ENCODE results near the gene ETV6. TPM values are rescaled to one million over a fixed set of nuclear protein-coding genes. Genes with fewer than 3 reads are reported as not detected.

ETV6 gene
- total RNA-seq, 1 donor from 2014 or later, result 16.1 TPM

DNA sequence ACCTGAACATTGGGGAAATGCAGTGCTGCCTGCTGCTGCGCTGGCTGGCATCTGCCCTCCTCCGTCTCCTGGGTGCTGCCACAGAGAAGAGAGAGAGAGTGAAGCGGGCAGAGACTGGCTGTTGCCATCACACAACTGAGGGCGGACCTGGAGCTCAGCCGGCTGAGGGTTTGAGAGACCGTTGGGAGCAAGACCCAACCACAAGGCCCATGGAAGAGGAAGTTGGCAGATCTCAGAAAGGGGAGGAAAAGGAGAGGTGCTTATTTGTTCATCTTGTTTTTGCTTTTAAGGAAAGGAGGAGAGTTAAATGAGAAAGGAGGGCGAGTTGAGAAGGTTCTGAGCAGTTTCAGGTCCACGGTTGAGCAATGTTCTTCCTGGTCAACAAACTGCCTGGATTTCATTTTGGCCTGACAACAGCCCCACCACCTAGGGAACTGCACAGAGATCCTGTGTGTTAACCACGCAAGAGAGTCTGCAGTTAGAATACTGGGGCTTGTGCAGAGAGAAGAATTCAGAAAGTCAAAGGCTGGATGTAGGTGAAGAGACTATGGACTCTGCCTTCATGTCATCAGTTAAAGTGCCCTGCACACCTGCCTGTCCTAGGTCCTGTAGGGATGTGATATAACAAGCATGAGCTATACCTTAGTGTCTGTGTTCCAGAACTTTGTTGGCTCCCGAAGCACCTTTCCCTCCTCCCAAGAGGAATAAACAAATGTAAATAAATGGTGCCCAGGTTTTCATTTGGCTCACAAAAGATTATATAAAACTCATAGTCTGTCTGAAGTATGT is 124.6 kb downstream of the ETV6 start:
- DNase-seq (no peak), ATAC-seq (ENCODE audit: poor library complexity) (peak; percentile 19)
- intact Hi-C loops (cut with DNase I), result no loop called here

DNA sequence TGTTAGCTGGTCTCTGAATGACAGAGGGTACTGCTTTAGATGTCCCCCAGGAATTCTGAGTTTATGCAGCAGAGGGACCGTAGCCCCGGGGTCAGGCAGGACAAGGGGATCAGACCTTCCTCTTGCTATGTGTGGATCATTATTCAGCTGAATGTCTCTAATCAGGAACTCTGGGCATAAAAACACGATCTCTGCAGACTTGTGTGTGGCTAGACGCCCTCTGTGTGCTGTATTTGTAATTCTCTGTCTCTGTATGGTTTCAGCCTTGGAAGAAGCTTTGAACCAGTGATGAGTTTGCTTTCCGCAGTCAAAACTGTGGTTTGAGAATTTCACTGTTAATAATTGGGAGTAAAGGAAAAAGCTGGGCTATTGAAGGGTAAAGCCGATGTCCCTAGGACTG is 125.3 kb downstream of the ETV6 start:
- ATAC-seq (ENCODE audit: poor library complexity) (no peak), DNase-seq (no peak)
- intact Hi-C loops (cut with DNase I), result no loop called here

DNA sequence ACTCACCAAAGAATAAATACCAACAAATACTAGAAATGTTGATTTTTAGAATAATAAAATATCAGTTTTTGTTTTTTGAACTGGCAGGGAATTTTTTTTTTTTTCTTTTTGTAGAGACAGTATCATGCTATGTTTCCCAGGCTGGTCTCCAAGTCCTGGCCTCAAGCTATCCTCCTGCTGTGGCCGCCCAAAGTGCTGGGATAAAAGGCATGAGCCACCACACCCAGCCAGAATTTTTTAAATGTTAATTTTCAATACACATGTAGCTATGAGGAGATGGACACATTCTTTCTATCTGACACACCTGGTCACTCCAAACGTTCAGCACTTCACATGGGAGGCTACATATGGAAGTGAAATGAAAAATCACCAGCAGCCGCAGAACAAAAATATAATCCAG is 126.8 kb downstream of the ETV6 start:
- DNase-seq (no peak), ATAC-seq (ENCODE audit: poor library complexity) (no peak)
- intact Hi-C loops (cut with DNase I), result no loop called here

DNA sequence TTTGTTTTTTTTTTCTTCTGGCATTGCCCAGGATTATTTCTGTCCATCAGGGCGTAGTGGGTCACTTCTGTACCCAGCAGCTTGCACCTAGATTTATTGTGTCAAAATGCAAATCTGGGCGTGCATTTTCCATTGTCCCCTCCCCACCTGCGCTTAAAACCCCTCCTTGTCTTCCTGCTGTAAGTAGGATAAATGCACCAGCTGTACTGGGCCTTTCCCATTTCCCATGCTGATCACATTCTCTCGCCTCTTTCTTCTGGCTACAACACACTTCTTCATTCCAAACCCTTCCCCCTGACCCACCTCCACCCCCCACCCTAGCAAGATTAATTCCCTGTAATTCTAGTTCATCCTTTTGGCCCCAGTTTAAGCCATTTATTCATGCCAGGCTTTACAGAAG is 128.0 kb downstream of the ETV6 start:
- DNase-seq (no peak), ATAC-seq (ENCODE audit: poor library complexity) (no peak)
- intact Hi-C loops (cut with DNase I), result no loop called here

DNA sequence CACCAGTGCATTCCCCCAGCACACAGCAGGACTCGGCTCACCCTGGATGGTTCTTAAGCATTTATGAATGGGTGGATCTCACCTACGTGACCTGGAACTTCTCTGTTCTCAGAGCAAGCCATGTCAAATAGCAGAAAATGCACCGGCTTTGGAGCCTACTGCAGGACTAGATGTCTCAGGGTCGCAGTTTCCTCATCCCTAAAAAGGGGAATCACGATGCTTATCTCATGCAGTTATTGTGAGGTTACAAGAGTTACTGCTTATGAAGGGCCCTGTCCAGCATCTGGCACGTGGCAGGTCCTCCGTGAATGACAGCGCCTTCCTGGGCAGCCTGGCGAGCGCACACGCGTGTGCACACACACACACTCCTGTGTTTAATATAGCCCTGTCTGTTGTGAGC is 128.5 kb downstream of the ETV6 start:
- ATAC-seq (ENCODE audit: poor library complexity) (no peak), DNase-seq (no peak)
- intact Hi-C loops (cut with DNase I), result no loop called here

DNA sequence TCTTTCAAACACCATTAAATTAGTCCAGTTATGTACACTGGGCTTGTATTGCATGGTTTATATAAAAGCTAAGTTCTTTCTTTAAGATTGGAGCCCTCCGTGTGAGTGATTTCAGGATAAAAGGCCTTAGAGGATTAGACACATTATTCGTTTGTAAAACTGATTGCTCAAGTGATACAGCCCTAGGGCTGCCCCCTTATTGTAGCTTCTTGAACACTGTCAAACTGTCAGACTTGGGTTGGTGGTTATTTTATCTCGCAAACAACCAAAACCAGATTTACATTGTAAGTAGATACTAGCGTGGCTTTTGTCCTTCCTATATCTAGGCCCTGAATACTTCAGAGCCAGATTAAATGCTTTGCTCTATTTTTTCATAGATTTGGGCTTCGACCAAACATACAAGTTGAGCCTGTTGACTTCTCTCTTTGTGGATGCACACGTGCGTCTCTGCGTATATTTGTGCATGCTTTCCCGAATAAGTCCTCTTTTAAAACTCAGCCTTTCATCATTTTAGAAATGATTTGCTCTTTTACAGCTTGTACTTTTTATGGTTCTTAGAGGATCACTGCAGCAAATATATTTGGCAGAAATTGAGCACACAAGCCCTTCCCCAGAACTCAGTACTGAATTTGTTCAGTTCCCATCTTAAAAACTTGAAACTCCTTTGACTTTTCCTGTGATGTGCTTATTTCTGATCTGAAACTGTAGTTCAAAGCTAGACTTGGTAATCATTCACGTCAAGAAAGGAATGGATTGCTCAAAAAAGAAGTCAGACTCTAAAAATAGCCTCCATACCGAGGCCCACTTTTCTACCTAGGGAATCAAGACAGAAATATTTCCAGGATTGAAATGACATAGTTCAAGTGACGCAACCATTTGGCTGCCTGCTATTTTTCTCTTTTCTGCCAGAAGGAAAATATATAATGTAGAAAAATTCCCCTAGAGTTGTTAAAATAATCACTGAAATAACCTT is 129.5 kb downstream of the ETV6 start:
- intact Hi-C loops (cut with DNase I), result no loop called here
- DNase-seq, result no peak
- peak; percentile 54 for ATAC-seq (ENCODE audit: poor library complexity)

DNA sequence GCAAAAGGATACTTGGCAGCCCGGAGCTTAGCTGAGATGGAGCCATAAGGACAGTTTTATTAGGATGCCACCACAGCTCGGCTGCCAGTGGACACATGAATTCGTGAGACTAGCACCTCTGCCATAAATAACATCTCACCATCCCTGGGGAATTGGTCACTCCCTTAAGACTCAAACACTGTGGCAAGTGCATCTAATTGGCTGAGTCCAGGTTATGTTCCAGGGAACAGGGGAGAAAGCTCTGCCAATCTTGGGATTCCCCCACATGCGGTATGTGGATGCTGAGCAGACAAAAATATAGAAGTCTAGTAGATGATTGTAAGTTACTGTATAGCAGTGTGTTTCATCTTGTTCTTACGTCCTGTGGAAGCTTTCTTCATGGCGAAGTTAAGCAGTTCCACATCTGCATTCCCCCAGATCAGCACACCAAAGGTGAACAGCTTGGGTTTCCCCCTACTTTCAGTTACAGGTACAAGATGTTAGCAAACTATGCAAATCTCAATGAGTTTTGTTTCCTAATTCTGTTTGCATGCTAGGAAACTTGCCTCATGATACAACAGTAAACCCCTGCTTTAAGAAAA is 131.1 kb downstream of the ETV6 start:
- DNase-seq (no peak), ATAC-seq (ENCODE audit: poor library complexity) (no peak)
- intact Hi-C loops (cut with DNase I), result no loop called here

DNA sequence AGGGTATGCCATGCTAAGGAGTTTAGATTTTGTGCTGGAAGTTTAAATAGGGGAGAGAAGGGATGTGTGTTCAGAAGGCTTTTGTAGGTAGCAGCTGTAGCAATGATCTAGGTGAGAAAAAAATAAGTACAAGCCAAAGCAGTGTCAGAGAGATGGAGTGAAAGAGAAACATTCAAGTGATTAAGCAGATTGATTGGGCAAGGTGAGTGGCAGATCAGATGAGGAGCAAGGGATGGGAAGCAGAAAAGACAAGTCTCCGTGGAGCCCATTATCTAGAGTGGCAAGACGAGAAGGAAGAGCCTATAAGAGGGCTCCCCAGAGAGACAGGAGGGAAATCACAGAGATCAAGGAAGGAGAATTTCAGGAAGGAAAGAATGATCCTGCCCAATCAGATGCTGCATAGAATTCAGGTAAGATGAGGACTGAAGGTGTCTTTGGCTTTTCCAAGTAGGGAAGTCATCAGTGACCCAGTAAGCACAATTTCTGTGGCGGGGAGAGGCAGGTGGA is 133.5 kb downstream of the ETV6 start:
- intact Hi-C loops (cut with DNase I), result no loop called here
- DNase-seq (no peak), ATAC-seq (ENCODE audit: poor library complexity) (no peak)

DNA sequence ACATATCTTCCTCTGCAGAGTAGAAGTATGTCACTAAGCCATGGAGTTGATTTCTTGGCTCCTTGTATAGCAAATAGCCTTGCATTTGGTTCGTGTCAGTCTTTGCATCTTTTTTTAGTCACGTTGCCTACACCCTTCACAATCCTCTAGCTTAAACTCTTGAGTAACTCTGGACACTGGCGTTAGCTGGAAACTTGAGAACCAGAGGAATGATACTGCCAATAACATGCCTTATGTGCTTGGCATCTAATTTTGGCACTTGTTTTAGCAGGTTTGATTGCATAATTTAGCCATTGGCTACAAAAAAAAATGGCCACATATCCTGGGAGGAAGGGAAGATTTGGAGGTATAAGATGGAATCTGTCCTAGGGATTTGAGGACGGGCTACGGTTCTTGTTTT is 136.2 kb downstream of the ETV6 start:
- ATAC-seq (ENCODE audit: poor library complexity) (peak; percentile 88), DNase-seq (no peak)
- intact Hi-C loops (cut with DNase I), result no loop called here

DNA sequence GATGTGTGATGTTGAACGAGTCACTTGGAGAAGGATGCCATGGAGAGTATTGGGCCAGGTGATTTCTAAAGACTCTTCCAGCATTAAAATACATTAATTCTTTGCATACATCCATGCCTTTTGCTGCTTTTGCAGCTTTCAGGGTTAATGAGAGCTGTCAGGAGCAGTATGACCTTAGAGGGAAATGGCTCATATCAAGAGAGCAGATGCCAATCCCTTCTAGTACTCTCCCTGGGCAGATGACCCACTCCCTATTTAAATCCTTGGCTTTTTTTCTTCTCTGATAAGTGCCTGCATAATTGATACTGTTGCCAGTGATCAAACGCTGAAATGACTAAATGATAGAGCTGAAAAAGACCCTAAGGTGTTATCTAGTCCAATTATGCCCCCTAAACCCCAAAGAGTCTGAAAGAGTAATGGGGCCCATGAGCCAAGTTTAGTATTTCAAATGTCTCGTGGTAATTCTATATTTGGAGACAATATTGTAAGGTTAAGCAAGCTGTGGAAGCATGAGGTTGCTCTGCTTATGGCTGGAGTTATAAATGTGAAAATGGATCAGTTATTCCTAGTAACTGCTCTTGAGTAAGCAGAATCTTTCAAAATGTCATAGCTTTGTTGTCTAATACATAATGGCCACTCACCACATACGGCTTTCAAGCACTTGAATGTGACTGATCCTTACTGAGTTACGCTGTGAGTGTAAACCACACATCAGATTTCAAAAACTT is 137.3 kb downstream of the ETV6 start:
- peak; percentile 54 for ATAC-seq (ENCODE audit: poor library complexity)

DNA sequence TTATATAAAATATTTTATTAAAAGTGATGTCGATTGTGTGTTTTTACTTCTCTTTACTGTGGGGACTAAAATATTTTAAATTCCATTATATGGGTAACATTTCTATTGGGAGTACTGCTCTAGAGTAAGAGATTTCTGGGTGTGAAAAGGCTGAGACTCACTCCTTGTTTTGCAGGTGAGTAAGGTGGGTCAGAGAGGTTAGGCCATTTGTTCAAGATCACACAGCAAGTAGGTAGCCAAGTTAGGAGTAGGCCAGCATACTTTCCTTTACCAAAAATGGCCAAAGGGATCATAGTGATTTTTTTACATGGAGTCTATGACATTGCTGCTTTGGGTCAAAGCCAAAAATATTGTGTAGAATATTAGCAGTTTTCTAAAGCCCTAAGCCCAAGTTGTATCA is 138.0 kb downstream of the ETV6 start:
- intact Hi-C loops (cut with DNase I), result no loop called here
- DNase-seq, result no peak
- ATAC-seq (ENCODE audit: poor library complexity), result no peak

More for the DNA sequence above, 137.3 kb downstream of the ETV6 start:
- intact Hi-C loops (cut with DNase I), result no loop called here
- no peak for DNase-seq

DNA sequence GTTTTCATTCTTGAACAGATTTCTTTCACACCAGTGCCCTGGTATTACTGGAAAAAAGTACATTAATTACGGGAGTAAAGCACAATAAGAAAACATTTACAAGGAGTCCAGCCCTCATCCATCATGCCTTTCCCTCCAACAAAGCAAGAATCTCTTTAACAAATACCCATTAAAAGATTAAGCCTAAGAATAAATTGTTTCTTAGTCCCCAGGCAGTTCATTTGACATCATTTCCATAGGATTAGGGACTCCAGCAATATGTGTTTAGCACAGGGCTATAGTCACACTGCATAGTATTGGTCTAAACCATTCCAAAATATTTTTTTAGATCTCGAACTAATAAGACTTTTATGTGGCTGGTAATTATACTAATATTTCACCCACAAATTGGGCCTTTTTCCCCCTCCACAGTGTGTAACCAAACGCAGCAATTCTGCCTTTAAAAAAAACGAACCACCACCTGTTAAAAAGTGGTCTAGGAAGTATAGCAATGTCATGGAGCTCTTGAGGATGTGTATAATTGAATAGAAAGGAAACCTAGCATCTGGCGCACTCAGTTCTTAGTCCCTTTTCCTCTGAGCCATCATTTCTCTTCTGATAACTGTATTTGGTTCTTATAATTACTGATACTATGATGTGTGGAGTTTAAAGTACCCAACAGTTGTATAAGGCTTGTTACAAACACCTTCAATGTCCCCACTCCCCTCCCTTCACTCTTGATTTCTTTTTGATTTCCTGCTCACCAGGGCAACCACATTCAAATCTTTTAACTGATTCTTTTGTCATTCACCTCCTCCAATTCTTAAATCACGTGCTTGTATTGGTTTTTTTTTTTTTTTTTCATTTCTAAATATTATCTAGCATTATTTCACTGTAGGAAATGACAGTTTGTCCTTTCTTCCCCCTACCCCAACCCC is 138.7 kb downstream of the ETV6 start:
- intact Hi-C loops (cut with DNase I), result no loop called here
- DNase-seq (no peak), ATAC-seq (ENCODE audit: poor library complexity) (no peak)

DNA sequence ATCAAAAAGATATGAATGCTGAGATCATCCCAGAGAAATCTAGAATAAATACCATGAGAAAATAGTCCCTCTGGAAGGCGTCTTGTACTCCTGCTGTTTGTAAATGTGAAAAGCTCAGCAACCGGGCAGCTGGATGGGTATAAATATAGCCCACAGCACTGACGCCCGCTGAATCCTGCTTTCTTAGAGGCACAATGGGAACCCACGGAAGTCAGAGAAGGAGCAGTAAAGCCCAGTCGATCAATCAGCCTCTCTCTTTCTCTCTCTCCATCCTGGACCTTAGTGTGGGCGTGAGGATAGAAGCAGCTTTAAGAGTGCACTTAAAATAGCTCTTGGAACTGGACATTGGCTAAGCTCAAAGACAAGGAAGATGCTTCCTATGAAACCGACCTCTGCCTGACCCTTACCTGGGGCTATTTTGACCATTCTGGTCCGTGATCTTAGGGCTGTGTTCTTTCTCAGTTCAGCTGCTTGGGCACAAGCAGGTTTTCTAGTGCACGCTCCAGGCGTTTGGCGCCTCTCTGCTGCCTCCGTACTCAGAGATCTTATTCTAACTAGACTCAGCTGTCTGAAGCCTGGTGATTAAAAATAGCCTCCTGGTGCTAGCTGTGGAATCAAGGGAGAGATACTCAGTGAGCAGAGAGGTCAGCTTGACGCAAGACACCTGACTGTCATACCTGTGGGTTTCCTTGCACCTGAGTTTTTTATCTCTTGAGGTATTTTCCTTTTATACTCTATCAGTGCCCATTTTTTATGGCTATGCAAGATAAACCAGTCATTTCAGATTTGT is 144.6 kb downstream of the ETV6 start:
- intact Hi-C loops (cut with DNase I), result no loop called here
- DNase-seq (peak; percentile 50), ATAC-seq (ENCODE audit: poor library complexity) (peak; percentile 91)

DNA sequence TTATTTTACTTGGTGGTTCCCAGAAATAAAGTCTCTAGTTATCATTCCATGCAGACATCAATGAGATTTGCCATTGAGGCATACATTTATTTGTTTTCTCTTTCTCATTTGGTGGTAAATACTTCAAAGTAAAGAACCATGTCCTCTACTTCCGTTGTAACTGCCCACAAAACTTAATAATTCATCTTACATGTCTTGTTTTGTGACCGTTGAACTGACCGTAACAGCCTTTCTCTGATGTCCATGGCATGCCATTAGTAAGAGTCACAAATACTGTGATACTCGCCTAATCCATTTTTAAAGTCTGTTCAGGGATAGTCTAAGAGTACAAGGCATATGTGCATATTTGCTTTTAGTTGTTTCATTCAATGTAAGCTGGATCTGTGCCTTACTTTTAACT is 145.3 kb downstream of the ETV6 start:
- DNase-seq, result no peak
- intact Hi-C loops (cut with DNase I), result no loop called here
- ATAC-seq (ENCODE audit: poor library complexity), result no peak

DNA sequence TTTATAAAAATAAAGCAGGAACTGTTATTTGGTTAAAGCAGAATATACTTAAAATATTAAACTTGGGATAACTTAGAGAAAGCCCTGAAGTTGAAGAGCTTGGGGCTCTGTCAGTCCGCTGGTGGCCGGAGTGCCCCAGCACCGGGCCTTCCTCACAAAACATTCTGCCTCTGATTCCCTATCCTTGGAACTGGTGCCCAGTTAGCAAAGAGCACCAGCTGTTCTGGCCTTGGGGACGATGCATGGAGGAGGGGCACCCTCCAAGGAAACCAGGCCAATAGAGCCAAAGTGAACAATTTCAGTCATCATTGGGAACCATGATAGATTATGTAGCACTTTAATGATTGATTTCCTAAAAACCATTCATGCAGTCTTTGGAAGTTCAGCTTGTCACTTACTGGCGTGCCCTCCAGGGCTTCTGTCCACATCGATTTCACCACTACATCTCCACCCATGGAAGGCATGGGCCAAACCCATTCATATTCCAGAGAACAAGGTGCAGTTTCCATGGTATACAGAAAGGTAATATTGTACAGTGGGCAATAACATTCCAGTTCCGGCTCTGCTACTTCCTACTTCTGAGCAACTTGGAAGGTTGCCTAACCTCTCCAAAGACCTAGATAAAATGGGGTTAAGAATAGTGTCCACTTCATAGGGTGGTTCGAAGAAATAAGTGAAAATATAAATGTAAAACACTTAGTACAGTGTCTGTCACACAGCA is 145.9 kb downstream of the ETV6 start:
- ATAC-seq (ENCODE audit: poor library complexity), result peak; percentile 54
- intact Hi-C loops (cut with DNase I), result no loop called here
- no peak for DNase-seq

DNA sequence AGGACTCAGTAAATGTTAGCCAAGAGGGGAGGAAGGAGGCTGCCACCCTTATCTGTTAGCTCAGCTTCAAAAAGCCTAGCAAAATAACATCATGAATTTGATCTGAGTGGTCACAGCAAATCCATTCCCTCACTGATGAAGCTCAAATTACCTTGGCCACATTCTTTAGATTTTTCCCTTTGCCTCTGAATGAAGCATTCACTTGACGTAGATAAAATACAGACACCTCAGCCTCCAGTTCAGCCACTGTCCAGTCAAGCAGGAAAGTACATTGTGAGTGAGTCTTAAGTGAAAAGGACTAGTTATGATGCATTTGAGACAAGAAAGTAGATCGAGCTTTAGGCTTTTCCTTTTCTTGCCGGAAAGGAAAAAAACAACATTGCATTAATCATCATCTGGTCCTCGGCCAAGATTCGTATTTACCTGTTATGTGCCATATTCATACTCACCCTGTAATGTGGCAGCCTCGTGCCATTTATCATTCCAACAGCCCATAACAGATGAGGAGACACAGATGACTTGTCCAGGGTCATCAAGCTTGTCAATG is 146.5 kb downstream of the ETV6 start:
- intact Hi-C loops (cut with DNase I), result no loop called here
- DNase-seq (no peak), ATAC-seq (ENCODE audit: poor library complexity) (no peak)
